ENCODE data around the gene CHST5.
"Not testable (repeated sequence)": the region's sequence is repeated elsewhere in the genome, so short reads cannot be mapped to it uniquely, and the experiment has no call there.

Gene CHST5

DNA sequence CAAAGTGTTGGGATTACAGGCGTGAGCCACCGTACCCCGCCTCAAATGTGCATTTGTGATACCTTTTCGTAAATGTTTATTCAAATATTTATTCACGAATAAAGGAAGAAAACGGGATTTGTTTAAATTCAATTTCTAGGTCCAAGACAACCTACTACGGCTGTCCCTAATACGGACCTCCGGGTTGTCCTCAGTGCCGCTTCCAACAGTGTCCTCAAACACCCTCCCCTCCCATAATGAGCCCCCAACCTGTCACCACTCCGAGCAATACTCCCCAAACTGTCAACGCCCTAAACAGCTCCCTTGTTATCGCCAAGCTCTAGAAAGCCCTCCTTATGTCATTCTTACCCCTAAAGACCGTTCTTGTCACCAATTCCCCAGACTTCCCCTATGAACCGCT, 29.7 kb upstream of the CHST5 start:
- Mint-ChIP-seq H3K36me3 (peaks cover 2% of the 10 kb centered on the region), H3K27me3 (peaks cover 2% of the 10 kb centered on the region), H3K9me3 (no peaks in the 10 kb centered on the region), H3K4me3 (peak overlapping the region; percentile 89), H3K27ac (peak overlapping the region; percentile 99), H3K4me1 (peaks cover 23% of the 10 kb centered on the region)
- DNase-seq (ENCODE audit: low spot score in 2 of 2) = no peak
- no peak for ATAC-seq (ENCODE audit: low read depth)

DNA sequence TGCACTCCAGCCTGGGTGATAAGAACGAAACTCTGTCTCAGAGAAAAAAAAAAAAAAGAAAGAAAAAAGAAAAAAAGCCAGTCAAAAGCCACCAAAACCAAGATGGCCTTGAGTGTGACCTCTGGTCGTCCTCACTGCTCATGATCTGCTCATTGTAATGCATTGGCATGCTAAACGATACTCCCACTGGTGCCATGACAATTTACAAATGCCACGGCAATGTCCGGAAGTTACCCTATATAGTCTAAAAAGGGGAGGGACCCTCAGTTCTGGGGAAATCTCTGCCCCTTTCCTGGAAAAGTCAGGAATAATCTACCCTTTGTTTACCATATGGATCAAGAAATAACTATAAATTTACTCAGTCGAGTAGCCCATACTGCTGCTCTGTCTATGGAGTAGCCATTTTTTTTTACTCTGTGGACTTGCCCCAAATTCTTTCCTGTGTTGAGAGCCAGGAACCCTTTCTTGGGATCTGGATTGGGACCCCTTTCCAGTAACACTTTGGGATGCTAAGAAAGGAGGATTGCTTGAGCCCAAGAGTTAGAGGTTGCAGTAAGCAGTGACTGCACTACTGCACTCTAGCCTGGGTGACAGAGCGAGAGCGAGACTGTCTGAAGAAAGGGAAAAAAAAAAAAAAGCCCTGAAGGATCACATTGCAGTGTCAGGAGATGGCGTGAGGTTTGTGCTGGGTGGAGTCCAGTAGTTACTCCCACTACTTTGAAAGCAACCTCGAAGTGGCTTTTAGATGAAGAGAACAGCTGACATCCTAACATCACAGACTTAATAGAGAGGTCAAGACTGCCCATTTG, 23.9 kb upstream of the CHST5 start:
- peaks cover 7% of the 10 kb centered on the region for H3K4me1 Mint-ChIP-seq
- H3K9me3 Mint-ChIP-seq = no peaks in the 10 kb centered on the region
- peaks cover 2% of the 10 kb centered on the region for H3K27me3 Mint-ChIP-seq
- H3K4me3 Mint-ChIP-seq = no peak overlapping the region
- ATAC-seq (ENCODE audit: low read depth) (no peak), DNase-seq (ENCODE audit: low spot score in 2 of 2) (no peak)
- no peak overlapping the region for H3K27ac Mint-ChIP-seq
- H3K36me3 Mint-ChIP-seq = no peaks in the 10 kb centered on the region

DNA sequence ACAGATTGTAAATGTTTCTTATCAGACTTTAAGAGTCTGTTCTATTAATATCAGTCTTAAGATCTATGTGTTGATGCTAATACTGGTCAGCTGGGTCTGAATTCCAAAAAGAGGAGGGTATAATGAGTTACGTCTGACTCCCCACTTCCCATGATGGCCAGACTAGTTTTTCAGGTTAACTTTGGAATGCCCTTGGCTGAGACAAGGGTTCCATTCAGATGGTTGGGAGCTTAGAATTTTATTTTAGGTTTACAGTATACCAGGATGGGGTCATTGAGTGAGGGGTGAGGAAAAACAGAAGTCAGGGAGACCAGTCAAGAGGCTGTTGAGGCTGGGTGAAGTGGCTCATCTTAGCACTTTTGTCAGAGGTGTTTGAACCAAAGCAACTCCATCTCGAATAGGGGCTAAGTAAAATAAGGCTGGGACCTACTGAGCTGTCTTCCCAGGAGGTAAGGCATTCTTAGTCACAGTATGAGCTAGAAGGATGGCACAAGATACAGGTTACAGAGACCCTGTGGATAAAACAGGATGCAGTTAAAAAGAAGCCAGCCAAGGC, 23.0 kb upstream of the CHST5 start:
- Mint-ChIP-seq H3K36me3 (no peaks in the 10 kb centered on the region), H3K4me1 (peaks cover 6% of the 10 kb centered on the region), H3K4me3 (no peak overlapping the region), H3K27me3 (peaks cover 2% of the 10 kb centered on the region), H3K27ac (no peak overlapping the region), H3K9me3 (no peaks in the 10 kb centered on the region)
- DNase-seq (ENCODE audit: low spot score in 2 of 2) (no peak), ATAC-seq (ENCODE audit: low read depth) (no peak)

DNA sequence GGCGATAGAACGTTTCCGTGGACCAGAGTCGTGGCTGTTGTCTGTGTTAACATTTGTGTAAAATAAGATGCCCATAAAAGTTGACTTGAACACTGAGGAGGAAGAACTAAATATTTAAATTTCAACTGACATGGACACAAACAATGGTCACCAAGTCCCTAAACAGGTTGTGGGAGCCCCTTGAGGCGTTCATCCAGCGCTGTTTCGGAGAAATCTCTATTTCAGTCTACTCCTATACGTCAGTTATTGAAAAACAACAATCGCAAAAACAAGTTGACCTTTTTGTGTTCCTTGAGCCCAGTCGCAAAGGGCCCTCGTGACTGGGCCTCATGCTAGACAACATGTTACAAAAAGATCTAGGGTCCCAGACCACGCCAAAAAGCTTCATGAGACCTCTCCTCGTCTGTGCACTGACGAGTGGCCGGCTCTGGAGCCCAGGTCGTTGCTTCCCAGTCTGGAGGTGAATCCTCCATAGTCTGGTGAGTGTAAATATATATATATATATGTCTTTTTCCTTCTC, 20.6 kb upstream of the CHST5 start:
- DNase-seq (ENCODE audit: low spot score in 2 of 2) = no peak
- Mint-ChIP-seq H3K9me3 (no peaks in the 10 kb centered on the region), H3K27me3 (no peaks in the 10 kb centered on the region), H3K4me1 (peaks cover 6% of the 10 kb centered on the region), H3K27ac (peak overlapping the region; percentile 96), H3K4me3 (peak overlapping the region; percentile 97), H3K36me3 (no peaks in the 10 kb centered on the region)
- no peak for ATAC-seq (ENCODE audit: low read depth)

DNA sequence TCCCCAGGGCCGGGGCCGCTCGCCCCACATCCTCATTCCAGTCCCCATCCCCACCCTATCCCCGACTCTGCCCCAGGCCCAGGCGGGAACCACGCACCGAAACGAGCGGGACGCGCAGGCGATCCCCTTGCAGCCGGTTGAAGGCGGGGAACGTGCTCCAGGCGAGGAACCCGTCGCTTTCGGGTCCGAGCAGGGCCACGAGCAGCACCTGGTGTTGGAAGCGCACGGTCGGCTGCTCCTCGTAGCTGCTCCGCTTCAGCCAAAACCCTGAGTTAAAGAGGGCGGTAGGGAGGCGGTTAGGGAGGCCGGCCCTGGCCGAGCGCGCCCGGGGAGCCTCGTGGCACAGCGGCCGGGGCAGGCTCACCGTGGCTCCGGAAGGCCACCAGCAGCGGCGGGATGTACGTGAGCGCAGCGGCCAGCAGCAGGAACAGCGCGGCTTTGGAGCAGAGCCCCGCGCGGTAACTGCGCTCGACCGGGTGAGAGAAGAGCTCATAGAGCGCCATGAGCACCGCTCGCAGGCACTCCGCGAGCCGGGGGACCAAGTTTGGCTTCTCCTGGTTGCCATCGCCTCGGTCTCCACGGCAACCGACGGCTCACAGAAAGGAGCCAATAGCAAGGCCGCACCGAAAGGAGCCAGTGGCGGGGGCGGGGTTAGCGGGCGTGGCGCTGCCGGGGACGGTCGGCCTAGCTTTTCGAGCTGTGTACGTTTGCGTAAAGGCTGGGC, 20.0 kb upstream of the CHST5 start, which contains the start of gene TMEM231:
Gene TMEM231, minus strand, starts transcription at position 546 of the 724 bp plus-strand sequence. Its CDS starts 43 bp downstream, at position 503.
- ATAC-seq (ENCODE audit: low read depth) = peak; percentile 92
- H3K27me3 Mint-ChIP-seq = no peaks in the 10 kb centered on the region
- H3K36me3 Mint-ChIP-seq = no peaks in the 10 kb centered on the region
- no peaks in the 10 kb centered on the region for H3K9me3 Mint-ChIP-seq
- peak; percentile 91 to 92 for DNase-seq (ENCODE audit: low spot score in 2 of 2)
- H3K4me1 Mint-ChIP-seq = peaks cover 6% of the 10 kb centered on the region
- H3K4me3 Mint-ChIP-seq = peak within 1 kb of the TSS; percentile 97
- peak within 1 kb of the TSS; percentile 96 for H3K27ac Mint-ChIP-seq

DNA sequence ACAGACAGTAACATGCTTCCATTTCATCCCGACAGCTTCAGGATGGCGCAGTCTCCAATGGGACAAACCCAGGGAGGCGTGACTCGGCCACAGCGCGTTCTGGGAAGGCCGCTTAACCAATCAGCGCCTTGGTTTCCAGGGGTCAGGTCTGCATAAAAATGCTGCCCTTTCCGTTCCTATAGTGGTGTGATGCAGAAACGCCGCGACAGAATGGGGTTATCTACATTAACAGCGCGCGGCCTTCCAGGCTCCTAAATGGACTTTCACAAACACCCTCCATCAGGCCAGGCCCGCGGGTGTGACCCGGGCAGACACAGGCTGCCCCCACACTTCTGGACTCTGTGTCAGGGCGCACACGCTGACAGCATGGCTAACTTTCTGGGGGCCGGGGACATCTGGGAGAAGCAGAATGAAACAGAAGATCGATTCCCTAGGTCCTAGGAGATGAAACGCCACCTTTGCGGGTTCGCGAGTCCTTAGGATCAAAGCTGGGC, 19.4 kb upstream of the CHST5 start:
- peak overlapping the region; percentile 96 for H3K27ac Mint-ChIP-seq
- ATAC-seq (ENCODE audit: low read depth) (no peak), DNase-seq (ENCODE audit: low spot score in 2 of 2) (no peak)
- H3K4me1 Mint-ChIP-seq = peaks cover 6% of the 10 kb centered on the region
- no peaks in the 10 kb centered on the region for H3K36me3 Mint-ChIP-seq
- peak overlapping the region; percentile 97 for H3K4me3 Mint-ChIP-seq
- H3K27me3 Mint-ChIP-seq = no peaks in the 10 kb centered on the region
- H3K9me3 Mint-ChIP-seq = no peaks in the 10 kb centered on the region

DNA sequence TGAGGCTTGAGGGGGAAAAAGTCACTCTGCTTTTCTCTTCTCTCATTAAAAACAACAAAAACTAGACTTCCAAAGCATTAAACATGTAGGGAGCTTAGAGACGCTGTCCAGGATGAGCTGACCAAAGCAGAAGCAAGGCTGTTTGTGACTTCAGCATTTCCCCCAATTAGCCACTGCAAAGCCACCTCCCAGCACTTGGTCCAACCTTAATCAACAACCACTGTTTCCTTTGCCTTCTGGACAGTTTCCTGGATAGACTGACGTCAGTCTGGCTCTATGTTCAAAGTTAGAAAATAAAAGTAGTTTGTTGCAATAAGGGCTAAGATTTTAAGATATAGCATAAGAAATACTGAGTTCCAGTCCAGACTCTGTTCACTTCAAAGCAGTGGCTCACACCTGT, 17.0 kb upstream of the CHST5 start:
- Mint-ChIP-seq H3K4me3 (no peak overlapping the region), H3K4me1 (peaks cover 9% of the 10 kb centered on the region), H3K9me3 (no peaks in the 10 kb centered on the region), H3K27ac (no peak overlapping the region), H3K27me3 (no peaks in the 10 kb centered on the region), H3K36me3 (no peaks in the 10 kb centered on the region)
- no peak for DNase-seq (ENCODE audit: low spot score in 2 of 2)
- no peak for ATAC-seq (ENCODE audit: low read depth)

DNA sequence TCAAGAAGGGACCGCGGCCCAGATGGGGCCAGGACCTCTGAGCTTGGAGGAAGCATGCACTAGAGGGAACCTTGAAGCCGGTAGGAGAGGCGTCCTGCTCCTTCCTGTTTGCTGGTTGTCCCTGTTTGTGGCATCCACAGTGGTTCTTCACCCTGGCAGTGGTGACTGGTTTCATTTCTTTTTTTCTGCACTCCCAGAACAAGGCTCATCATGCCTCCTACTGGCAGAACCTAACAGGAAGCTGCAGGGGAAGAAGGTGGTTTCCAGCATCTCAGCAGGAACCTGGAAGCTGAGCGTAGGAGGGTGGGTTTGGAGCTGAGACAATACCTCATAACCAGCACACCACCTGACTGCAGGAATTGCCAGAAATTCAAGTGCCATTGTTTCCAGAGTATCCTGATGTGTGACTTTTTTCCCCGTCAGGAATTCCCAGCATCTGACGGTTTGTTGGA, 14.3 kb upstream of the CHST5 start:
- Mint-ChIP-seq H3K27ac (no peak overlapping the region), H3K27me3 (no peaks in the 10 kb centered on the region), H3K4me3 (no peak overlapping the region), H3K9me3 (no peaks in the 10 kb centered on the region), H3K36me3 (no peaks in the 10 kb centered on the region), H3K4me1 (peaks cover 3% of the 10 kb centered on the region)
- DNase-seq (ENCODE audit: low spot score in 2 of 2) (peak; percentile 19 to 38), ATAC-seq (ENCODE audit: low read depth) (peak; percentile 91)

DNA sequence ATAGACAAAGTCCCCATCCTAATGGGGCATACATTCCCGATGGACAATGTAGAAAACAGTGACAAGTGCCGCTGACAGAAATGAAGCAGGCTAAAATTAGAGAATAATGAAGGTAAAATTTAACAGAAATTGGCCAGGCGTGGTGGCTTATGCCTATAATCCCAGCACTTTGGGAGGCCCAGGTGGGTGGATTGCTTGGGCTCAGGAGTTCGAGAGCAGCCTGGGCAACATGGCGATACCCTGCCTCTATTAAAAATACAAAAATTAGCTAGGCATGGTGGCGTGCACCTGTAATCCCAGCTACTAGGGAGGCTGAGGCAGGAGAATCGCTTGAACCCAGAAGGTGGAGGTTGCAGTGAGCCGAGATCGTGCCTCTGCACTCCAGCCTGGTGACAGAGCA, 12.5 kb upstream of the CHST5 start:
- not testable (repeated sequence) for H3K4me3 Mint-ChIP-seq; H3K36me3 Mint-ChIP-seq; ATAC-seq (ENCODE audit: low read depth); H3K9me3 Mint-ChIP-seq; H3K27ac Mint-ChIP-seq; DNase-seq (ENCODE audit: low spot score in 2 of 2); H3K27me3 Mint-ChIP-seq; H3K4me1 Mint-ChIP-seq

DNA sequence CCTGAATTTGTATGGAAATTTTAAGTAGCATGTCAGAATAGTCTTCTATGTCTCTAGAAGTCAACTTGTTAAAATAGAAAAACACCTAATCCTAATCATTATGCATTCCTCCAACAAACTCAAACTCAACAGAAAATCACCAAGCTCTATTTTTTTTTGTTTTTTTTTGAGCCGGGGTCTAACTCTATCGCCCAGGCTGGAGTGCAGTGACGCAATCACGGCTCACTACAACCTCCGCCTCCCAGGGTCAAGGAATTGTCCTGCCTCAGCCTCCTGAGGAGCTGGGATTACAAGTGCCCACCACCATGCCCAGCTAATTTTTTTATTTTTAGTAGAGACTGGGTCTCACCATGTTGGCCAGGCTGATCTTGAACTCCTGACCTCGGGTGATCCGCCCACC, 10.4 kb upstream of the CHST5 start:
- Mint-ChIP-seq H3K4me3 (no peak overlapping the region), H3K36me3 (no peaks in the 10 kb centered on the region), H3K27ac (no peak overlapping the region), H3K27me3 (no peaks in the 10 kb centered on the region), H3K9me3 (no peaks in the 10 kb centered on the region), H3K4me1 (peaks cover 3% of the 10 kb centered on the region)
- DNase-seq (ENCODE audit: low spot score in 2 of 2) (no peak), ATAC-seq (ENCODE audit: low read depth) (no peak)

DNA sequence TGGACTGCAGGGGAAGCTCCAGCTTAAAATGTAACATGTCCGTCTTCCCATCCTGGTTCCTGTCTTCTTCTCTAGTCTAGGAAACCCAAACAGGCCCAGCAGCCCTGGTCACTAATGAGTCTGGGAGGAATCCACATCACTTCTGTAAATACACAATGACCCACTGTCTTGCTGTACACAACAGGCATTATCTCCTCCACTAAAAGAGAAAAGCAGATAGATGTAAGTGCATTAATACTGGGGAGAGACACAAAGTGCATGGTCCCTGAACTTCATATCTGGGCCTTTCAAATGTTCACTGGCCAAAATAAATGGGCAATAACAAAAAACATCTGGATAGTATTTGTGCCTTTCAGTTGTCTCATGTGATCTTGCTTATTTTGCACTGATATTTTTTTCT, 10.0 kb upstream of the CHST5 start:
- not testable (repeated sequence) for H3K36me3 Mint-ChIP-seq; H3K27me3 Mint-ChIP-seq; H3K27ac Mint-ChIP-seq; H3K4me1 Mint-ChIP-seq; H3K4me3 Mint-ChIP-seq; H3K9me3 Mint-ChIP-seq; DNase-seq (ENCODE audit: low spot score in 2 of 2); ATAC-seq (ENCODE audit: low read depth)

DNA sequence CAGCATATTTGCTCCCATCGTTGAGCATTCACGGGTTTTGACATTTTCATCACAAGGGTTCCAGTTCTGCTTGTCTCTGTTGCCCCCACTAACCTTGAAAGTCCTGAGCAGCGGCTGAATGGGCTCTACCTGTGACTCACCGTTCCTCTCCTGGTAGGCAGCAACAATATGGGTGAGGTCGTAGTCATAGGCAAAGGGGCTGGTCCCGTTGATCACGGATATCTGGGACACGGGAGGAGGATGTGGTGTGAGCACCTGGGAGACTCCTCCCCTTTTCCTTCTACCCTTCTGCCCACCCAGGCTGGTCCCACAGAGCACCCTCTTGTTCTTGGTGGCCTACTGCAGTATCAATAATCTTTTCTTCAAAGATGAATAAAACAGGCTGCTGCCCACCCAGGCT, 6.6 kb upstream of the CHST5 start:
- not testable (repeated sequence) for H3K27me3 Mint-ChIP-seq

DNA sequence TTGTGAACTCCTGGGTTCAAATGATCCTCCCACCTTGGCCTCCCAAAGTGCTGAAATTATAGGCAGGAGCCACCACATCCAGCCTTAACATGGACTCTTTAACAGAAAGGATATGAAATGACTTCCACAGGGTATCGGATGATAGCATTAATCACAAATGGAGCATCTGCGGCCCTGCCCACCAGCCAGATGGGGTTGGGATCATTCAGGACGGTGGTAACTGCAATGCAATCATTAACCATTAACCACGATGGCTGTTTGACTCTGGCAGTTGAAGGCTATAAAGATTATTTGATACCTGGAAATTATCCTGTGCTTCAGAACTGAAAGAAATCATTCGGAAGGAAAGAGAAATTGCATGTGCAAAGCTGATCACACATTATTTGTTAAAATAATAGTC, 5.3 kb upstream of the CHST5 start:
- H3K27ac Mint-ChIP-seq = no peak overlapping the region
- no peak for ATAC-seq (ENCODE audit: low read depth)

More for the DNA sequence above, 6.6 kb upstream of the CHST5 start:
- not testable (repeated sequence) for H3K4me1 Mint-ChIP-seq; H3K36me3 Mint-ChIP-seq; H3K4me3 Mint-ChIP-seq; DNase-seq (ENCODE audit: low spot score in 2 of 2); H3K9me3 Mint-ChIP-seq; ATAC-seq (ENCODE audit: low read depth); H3K27ac Mint-ChIP-seq

More for the DNA sequence above, 5.3 kb upstream of the CHST5 start:
- H3K36me3 Mint-ChIP-seq = no peaks in the 10 kb centered on the region
- H3K27me3 Mint-ChIP-seq = no peaks in the 10 kb centered on the region
- H3K4me3 Mint-ChIP-seq = no peak overlapping the region
- no peaks in the 10 kb centered on the region for H3K4me1 Mint-ChIP-seq
- H3K9me3 Mint-ChIP-seq = no peaks in the 10 kb centered on the region
- DNase-seq (ENCODE audit: low spot score in 2 of 2) = no peak
